GM21390 (cell line): Measurements from ENCODE around the gene TAB2.
"Not testable (repeated sequence)": the region's sequence is repeated elsewhere in the genome, so short reads cannot be mapped to it uniquely, and the experiment has no call there.

Source experiments
- ATAC-seq: cut with Tn5 transposase; IDR thresholded peaks from one replicate; pipeline ENCODE4 v1.9.1; 2021; ENCODE audit not compliant: unreplicated experiment

The TAB2 gene

GRCh38 chr6:149332602-149333265, 15.2 kb downstream of the TAB2 start:
- no peak for ATAC-seq

- no peak for ATAC-seq
These were observed 15.7 kb downstream of the TAB2 start for GRCh38 chr6:149333266-149333620.

DNA sequence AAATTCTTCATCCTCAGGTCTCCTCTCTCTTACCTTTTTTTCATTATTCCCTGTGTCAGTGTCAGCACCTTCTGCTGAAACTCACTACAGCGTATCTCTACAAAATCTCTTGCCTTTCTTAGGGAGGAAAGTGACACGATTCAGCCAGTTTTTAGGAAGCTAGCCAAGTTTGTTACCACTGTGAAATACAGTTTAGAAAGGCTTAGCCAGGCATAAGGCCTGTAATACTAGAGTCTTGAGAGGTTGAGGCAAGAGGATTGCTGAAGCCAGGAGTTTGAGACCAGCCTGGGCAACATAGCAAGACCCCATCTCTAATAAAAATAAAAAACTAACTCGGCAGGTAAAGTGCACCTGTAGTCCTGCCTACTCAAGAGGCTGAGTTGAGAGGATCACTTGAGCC, 16.7 kb downstream of the TAB2 start:
- ATAC-seq: no peak

GRCh38 chr6:149334682-149335160, 17.2 kb downstream of the TAB2 start:
- ATAC-seq: no peak

DNA sequence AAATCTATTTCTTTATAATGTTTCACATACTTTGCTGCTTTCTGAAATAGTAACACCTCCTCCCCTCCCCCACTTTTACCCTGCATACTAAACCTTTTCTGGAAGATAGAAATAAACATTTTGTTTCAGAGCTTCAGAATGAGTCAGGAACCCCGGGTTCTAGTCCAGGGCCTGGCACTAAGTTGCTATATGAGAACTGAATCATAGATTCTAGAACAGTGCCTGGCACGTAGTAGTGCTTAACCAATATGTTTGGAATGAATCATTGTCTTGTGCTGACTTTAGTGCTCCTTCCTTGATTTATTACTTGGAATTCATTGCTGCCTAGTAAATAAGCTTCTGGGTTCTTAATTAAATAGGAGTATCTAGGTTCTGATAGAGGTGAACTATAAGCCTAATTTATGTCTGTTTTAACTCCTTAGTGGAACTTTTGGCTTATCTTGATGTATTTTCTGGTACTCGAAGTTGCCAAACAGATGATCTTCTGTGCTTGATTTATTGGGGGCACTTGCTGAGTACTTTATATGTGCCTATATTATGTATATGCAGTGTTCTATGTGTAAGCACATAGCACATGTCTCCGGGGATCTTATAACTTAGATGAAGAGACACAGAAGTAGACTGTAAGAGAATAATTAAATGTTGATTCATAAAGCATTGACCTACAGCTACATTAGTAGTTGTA, 18.6 kb downstream of the TAB2 start:
- peak; percentile 43 for ATAC-seq

- no peak for ATAC-seq
These were observed 19.1 kb downstream of the TAB2 start for GRCh38 chr6:149336609-149336928.

DNA sequence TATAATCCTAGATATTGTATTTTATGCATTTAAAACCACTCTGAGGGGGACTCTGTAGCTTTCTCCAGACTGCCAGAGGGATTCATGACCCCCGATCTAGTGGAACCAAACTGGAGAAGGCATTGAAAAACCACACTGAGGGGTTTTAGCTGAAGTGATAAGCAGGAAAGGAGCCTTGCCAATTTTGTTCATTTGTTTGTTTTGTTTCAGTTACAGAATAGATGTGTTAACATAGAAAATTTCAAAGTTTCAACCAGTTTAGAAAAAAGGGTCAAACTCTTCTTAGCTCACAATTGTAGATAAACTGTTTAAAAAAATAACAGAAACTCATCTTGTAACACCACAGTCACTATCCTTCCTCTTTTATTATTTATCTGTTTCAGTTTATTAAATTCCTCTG, 19.8 kb downstream of the TAB2 start:
- ATAC-seq: no peak

GRCh38 chr6:149340200-149340599, 22.7 kb downstream of the TAB2 start:
- ATAC-seq: no peak

- peak; percentile 83 for ATAC-seq
These were observed 25.0 kb downstream of the TAB2 start for GRCh38 chr6:149342525-149342924.

DNA sequence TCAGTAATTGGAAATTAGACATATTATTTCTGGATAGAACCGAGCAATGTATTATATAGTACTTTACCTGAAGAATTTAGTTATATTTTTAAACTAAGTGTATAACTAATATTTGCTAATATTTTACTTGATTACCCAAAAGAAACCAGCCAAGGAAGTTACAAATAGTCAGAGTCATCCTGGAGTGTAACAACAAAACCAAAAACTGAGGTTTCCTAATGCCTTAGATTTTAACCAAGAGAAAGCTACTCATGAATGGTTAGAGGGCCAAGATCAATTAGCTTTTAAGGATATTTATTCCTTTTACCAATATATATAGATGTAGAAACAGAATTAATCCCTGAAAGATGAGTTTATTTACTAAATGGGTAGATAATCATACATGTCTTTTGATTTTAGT, 26.0 kb downstream of the TAB2 start:
- ATAC-seq: no peak

- no peak for ATAC-seq
These were observed 28.6 kb downstream of the TAB2 start for GRCh38 chr6:149346078-149346477.

DNA sequence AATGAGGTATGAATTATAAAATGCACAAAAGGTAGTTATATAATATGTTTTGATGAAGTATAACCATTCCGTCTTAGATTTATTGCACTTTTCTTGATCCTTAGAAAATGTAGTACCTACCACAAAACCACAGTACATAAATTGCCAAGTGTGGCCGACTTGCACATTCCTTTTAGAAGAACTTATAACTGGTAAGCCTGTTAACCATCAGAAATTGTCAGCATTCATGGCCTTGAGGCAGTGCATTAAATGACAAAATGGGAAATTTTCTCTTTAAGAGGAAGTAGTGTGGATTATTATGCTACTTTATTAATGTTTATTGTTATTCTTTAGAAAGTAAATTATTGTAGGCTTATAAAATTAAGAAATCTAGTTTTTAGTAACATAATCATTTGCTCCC, 29.6 kb downstream of the TAB2 start:
- ATAC-seq: no peak

GRCh38 chr6:149349279-149349678, 31.8 kb downstream of the TAB2 start:
- not testable (repeated sequence) for ATAC-seq

DNA sequence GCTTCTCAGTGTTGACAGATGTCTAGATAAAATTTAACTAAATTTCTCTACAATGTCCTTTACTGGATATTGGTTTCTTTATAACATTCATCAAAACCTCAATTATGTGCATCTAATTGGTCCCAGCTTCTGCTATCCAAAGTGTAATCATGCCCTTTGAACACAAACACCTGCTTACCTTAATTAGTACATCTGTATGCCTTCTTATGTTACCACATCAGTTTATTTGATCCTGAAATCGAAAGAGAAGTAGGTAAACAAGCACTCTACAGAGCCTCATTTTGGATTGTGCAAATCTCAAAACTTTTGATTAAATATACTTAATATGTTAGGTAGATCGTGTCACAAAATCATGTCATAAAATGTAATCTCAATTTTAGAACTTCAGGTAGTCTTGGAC, 36.5 kb downstream of the TAB2 start:
- ATAC-seq: no peak

DNA sequence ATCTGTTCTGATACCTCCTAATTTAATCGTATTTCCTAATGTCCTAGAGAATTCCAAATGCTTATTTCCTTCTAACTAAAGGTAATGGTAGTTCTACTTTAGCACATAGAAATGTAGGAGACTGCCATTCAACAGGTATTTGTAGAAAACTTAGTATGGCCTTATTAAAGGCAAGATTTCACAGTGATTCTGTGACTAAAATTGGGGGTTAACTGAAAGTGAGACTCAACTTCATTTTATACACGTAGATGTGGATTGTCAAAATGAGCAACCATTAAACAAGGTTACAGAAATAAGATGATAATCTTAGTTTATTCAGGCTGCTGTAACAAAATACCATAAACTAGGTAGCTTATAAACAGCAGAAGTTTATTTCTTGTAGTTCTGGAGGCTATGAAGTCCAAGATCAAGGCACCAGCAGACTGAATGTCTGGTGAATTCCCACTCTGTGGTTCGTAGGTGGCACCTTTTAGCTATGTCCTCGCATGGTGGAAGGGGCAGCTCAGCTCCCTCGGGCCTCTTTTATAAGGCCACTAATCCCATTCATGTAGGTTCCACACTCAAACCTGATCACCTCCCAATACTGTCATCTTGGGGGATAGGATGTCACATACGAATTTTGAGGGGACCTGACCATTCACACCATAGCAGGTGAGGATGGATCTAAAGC, 38.7 kb downstream of the TAB2 start:
- no peak for ATAC-seq

DNA sequence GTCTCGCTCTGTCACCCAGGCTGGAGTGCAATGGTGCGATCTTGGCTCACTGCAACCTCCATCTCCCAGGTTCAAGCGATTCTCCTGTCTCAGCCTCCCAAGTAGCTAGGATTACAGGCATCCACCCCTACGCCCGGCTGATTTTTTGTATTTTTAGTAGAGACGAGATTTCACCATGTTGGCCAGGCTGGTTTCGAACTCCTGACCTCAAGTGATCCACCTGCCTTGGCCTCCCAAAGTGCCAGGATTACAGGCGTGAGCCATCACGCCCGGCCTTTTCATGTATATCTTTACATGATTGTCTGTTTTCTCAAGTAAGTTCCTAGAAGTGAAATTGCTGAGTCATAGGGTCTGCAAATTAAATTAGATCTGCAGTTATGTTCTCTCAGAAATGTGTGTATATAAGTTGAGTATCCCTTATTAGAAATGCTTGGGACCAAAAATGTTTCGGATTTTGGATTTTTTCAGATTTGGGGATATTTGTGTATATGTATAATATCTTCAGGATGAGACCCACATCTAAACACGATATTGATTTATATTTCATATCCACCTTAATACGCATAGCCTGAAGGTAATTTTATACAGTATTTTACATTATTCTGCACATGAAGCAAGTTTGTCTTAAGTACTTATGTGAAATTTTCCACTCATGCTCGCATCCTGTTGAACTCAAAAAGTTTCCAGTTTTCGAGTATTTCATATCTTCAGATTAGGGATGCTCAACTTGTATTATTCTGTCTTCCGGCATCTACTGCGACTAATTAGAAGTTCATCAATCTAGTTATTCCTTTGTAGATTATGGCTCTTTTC, 40.4 kb downstream of the TAB2 start:
- no peak for ATAC-seq

DNA sequence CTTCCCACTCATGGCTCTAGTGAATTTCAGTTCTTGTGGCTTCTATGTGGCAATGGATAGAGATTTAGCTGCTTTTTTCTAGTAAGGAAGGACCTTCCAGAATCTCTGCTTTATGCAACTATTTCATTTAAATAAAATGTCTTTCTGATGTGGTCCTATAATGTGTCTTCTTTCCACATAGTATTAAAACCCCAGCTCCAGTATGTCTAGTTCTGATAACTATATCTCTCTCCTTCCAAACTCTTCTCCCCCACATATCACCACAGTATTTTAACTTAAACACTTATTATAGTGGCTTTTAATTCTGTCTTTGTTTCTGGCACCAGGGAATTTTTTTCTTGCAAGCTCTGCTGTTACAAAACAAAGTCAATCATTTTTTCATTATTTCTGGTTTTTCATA, 41.9 kb downstream of the TAB2 start:
- no peak for ATAC-seq

DNA sequence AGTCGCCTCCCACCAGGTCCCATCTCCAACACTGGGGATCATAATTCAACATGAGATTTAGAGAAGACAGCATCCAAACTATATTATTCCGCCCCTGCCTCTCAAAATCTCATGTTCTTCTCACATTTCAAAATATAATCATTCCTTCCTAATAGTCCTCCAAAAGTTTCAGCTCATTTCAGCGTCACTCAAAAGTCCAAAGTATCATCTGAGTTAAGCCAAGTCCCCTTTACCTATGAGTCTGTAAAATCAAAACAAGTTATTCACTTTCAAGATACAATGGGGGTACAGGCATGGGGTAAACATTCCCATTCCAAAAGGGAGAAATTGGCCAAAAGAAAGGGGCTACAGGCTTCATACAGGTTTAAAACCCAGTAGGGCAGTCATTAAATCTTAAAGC, 43.0 kb downstream of the TAB2 start:
- ATAC-seq: no peak

DNA sequence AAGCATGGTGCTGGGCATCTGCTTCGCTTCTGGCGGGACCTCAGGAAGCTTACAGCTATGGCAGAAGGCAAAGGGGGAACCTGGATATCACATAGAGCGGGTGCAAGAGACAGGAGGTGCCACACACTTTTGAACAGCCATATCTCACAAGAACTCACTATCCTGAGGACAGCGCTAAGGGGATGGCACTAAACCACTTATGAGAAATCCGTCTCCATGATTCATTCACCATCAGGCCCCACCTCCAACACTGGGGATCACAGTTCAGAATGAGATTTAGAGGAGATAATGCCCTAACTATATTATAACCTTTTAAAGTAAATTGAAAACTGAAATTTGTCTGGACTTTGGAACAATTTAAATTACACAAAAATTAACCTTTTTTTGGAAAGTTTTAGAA, 44.8 kb downstream of the TAB2 start:
- no peak for ATAC-seq

DNA sequence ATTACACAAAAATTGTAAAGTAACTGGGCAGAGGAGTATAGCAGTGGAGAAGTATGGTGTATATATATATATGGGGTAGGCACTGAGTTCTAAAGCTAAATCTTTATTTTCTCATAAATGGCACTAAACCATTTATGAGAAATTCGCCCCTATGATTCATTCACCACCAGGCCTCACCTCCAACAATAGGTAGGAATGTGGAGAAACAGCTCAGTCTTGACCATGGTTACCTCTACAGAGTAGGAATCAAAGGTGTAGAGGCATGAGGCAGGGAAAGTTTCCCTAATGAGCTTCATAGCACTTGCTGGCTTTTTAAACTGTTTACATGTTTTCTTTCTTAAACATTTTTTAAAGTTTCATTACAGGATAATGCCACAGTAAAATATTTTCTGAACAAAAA, 45.6 kb downstream of the TAB2 start:
- no peak for ATAC-seq

- ATAC-seq: no peak
These were observed 47.0 kb downstream of the TAB2 start for GRCh38 chr6:149364557-149364956.

DNA sequence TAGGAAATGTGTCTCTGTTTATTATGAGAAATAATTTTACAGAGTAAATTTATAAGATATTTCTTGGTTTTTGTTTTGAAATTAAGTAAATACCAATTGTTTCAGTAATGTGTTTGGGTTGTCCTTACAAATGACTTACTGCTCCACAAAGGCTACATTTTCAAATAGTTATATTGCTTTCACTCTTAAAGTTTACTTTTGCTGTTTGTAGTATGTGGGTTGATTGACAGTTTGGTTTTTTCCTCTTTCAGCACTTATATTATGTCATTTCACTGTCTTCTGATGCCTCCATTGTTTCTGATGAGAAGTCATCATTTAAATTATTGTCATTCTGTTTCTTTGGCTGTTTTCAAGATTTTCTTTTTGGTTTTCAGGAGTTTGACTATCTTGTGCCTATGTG, 47.7 kb downstream of the TAB2 start:
- no peak for ATAC-seq
